ENCODE results near the gene GRM7.

The GRM7 gene

GRCh38 chr3:7573330-7573729 is 712.4 kb downstream of the GRM7 start:
- CTCF ChIA-PET = interaction anchor here (0.5 kb wide), 1 partner anchor 617 kb away, joined by 5 read pairs; no protein-coding TSS in a partner anchor
- no peak overlapping the region for H3K27ac ChIP-seq (ENCODE audit: extremely low read depth, low read depth, low read length)
- no peaks in the 10 kb centered on the region for H3K4me1 ChIP-seq (ENCODE audit: control insufficient read depth, insufficient read depth, low read length)
- H3K9me3 ChIP-seq (ENCODE audit: control insufficient read depth, insufficient read depth, low read depth, low read length) = no peaks in the 10 kb centered on the region
- H3K4me3 ChIP-seq (ENCODE audit: low read depth, low read length) = no peak overlapping the region
- no peaks in the 10 kb centered on the region for H3K36me3 ChIP-seq (ENCODE audit: control insufficient read depth in 2 of 2, insufficient read depth in 1 of 2, low read length in 2 of 2)
- no peak for TF ChIP-seq ZNF16 (tag by site-specific recombination; IDR thresholded peaks at IDR 0.05; ENCODE audit: low read depth)
- TF ChIP-seq ZNF585B (tag by site-specific recombination; IDR thresholded peaks at IDR 0.05) = no peak
- no peak for TF ChIP-seq SP2 (tag by site-specific recombination; IDR thresholded peaks at IDR 0.05)
- no peak for TF ChIP-seq ZNF571 (tag by site-specific recombination; IDR thresholded peaks at IDR 0.05)
- no peak for TF ChIP-seq ZNF133 (tag by site-specific recombination; IDR thresholded peaks at IDR 0.05)
- TF ChIP-seq ZNF776 (tag by site-specific recombination; IDR thresholded peaks at IDR 0.05; ENCODE audit: borderline replicate concordance) = no peak
- TF ChIP-seq WT1 (tag by site-specific recombination; IDR thresholded peaks at IDR 0.05) = no peak
- no peak for TF ChIP-seq ZSCAN18 (tag by site-specific recombination; IDR thresholded peaks at IDR 0.05)
- TF ChIP-seq ZNF670 (tag by site-specific recombination; IDR thresholded peaks at IDR 0.05; ENCODE audit: low read depth) = no peak
- no peak for TF ChIP-seq REPIN1 (tag by site-specific recombination; IDR thresholded peaks at IDR 0.05; ENCODE audit: low read depth)
- no peak for TF ChIP-seq EGR2 (tag by site-specific recombination; IDR thresholded peaks at IDR 0.05; ENCODE audit: low read depth)
- POLR2A ChIA-PET = no interaction called here

GRCh38 chr3:7574435-7574834 is 713.5 kb downstream of the GRM7 start:
- TF ChIP-seq ZNF10 (tag by site-specific recombination; IDR thresholded peaks at IDR 0.05) = no peak
- no peak for TF ChIP-seq PRDM2 (tag by site-specific recombination; IDR thresholded peaks at IDR 0.05; ENCODE audit: borderline replicate concordance)
- no peak for TF ChIP-seq ZNF114 (tag by site-specific recombination; IDR thresholded peaks at IDR 0.05)
- no peak for TF ChIP-seq PRDM6 (tag by site-specific recombination; IDR thresholded peaks at IDR 0.05)
- TF ChIP-seq GLI2 (tag by site-specific recombination; IDR thresholded peaks at IDR 0.05; ENCODE audit: borderline replicate concordance, low read depth) = no peak
- TF ChIP-seq ZNF776 (tag by site-specific recombination; IDR thresholded peaks at IDR 0.05; ENCODE audit: borderline replicate concordance) = no peak
- no peak for TF ChIP-seq ZNF610 (tag by site-specific recombination; IDR thresholded peaks at IDR 0.05; ENCODE audit: borderline replicate concordance)
- TF ChIP-seq ZEB2 (tag by site-specific recombination; IDR thresholded peaks at IDR 0.05) = no peak
- TF ChIP-seq ZNF121 (tag by site-specific recombination; IDR thresholded peaks at IDR 0.05) = no peak
- TF ChIP-seq, protein P1, sequence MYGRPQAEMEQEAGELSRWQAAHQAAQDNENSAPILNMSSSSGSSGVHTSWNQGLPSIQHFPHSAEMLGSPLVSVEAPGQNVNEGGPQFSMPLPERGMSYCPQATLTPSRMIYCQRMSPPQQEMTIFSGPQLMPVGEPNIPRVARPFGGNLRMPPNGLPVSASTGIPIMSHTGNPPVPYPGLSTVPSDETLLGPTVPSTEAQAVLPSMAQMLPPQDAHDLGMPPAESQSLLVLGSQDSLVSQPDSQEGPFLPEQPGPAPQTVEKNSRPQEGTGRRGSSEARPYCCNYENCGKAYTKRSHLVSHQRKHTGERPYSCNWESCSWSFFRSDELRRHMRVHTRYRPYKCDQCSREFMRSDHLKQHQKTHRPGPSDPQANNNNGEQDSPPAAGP (tag by site-specific recombination; IDR thresholded peaks at IDR 0.05) = no peak
- TF ChIP-seq KLF8 (tag by site-specific recombination; IDR thresholded peaks at IDR 0.05) = no peak
- H3K4me1 ChIP-seq (ENCODE audit: control insufficient read depth, insufficient read depth, low read length) = no peaks in the 10 kb centered on the region
- H3K36me3 ChIP-seq (ENCODE audit: control insufficient read depth in 2 of 2, insufficient read depth in 1 of 2, low read length in 2 of 2) = no peaks in the 10 kb centered on the region
- no peaks in the 10 kb centered on the region for H3K9me3 ChIP-seq (ENCODE audit: control insufficient read depth, insufficient read depth, low read depth, low read length)
- no peak overlapping the region for H3K27ac ChIP-seq (ENCODE audit: extremely low read depth, low read depth, low read length)
- ChIA-PET POLR2A (no interaction called here), CTCF (interaction anchor here (0.7 kb wide), 1 partner anchor 196 kb away, joined by 4 read pairs; no protein-coding TSS in a partner anchor)
- no peak overlapping the region for H3K4me3 ChIP-seq (ENCODE audit: low read depth, low read length)
